IgD-negative memory B cell (primary cell): ENCODE data around the gene TIMM23. TPM values are rescaled to one million over a fixed set of nuclear protein-coding genes. Genes with fewer than 3 reads are reported as not detected.
"Not testable (repeated sequence)": the region's sequence is repeated elsewhere in the genome, so short reads cannot be mapped to it uniquely, and the experiment has no call there.

ENCODE experiments used
- H3K27ac Mint-ChIP-seq, 3 donors: one replicate each; pipeline ENCODE4 v1.8.0; 2020 to 2022; ENCODE audit warnings: mild to moderate bottlenecking in 3 of 3, mixed read lengths in 3 of 3, moderate library complexity in 1 of 3
- H3K27me3 Mint-ChIP-seq: one replicate; pipeline ENCODE4 v1.8.0; 2021; ENCODE audit warnings: mixed read lengths
- H3K36me3 Mint-ChIP-seq: one replicate; pipeline ENCODE4 v1.8.0; 2020; ENCODE audit warnings: mild to moderate bottlenecking, mixed read lengths
- H3K4me1 Mint-ChIP-seq, 3 donors: one replicate each; pipeline ENCODE4 v1.8.0; 2020 to 2022; ENCODE audit warnings: mixed read lengths in 3 of 3, mild to moderate bottlenecking in 1 of 3
- H3K4me3 Mint-ChIP-seq, 4 donors: one replicate each; pipeline ENCODE4 v1.8.0; 2020 to 2022; ENCODE audit warnings: mild to moderate bottlenecking in 4 of 4, mixed read lengths in 4 of 4, moderate library complexity in 3 of 4
- H3K9me3 Mint-ChIP-seq, 3 donors: one replicate each; pipeline ENCODE4 v1.8.0; 2020 to 2021; ENCODE audit warnings: mixed read lengths in 3 of 3, mild to moderate bottlenecking in 1 of 3
- polyA plus RNA-seq: library from polyadenylated mRNA; unstranded; fragments of 300-500 nt; fragmentation: Illumina TruSeq; gene quantifications from one replicate; pipeline ENCODE4 v1.2.3, GENCODE V29; 2021

TIMM23 gene
- polyA plus RNA-seq, 1 donor from 2014 or later: 57.9 TPM

DNA sequence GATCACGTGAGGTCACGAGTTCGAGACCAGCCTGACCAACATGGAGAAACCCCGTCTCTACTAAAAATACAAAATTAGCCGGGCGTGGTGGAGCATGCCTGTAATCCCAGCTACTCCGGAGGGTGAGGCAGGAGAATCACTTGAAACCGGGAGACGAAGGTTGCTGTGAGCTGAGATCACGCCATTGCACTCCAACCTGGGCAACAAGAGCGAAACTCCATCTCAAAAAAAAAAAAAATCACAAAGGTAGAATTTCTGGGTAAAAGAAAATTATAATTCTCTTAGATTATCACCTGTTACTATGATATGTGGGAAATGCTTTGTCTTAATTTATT is 77.2 kb downstream of the TIMM23 start:
- H3K36me3 Mint-ChIP-seq, H3K4me3 Mint-ChIP-seq, H3K27ac Mint-ChIP-seq, H3K9me3 Mint-ChIP-seq, H3K4me1 Mint-ChIP-seq: not testable (repeated sequence)
- H3K27me3 Mint-ChIP-seq: peaks cover 11% of the 10 kb centered on the region

DNA sequence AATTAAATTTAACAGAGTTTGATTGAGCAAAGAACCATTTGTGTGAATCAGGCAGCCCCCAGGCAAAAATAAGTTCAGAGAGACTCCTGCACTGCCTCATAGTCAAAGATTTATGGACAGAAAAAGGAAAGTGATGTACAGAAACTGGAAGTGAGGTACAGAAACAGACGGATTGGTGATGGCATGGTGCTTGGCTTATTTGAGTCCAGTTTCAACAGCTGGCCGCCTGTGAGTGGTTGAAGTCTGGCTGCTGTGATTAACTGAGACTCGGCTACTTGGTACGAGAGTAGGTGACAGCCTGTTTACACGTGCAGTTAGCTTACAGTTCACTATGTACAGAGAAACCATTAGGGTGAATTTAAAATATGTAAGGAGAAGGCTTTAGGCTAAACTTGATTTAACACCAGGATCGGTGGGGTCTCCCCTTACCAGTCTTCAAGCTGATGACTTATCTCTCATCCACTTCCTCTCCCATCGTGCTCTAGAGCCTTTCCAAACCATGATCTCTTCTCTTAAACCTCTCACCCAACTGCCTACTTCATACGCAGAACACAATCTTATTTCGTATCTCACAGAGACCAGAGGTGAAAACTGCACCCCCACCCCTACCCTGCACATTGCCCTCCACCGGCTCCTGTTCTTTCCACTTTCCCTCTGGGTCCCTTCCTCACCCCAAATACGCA is 78.8 kb downstream of the TIMM23 start:
- H3K27me3 Mint-ChIP-seq: peaks cover 13% of the 10 kb centered on the region
- no peaks in the 10 kb centered on the region for H3K36me3 Mint-ChIP-seq
- no peak overlapping the region for H3K27ac Mint-ChIP-seq
- no peak overlapping the region for H3K4me3 Mint-ChIP-seq
- H3K4me1 Mint-ChIP-seq: peaks cover 0 to 2% (median 0%) of the 10 kb centered on the region in 3 donors
- H3K9me3 Mint-ChIP-seq: peaks cover 0 to 2% (median 0%) of the 10 kb centered on the region in 3 donors

DNA sequence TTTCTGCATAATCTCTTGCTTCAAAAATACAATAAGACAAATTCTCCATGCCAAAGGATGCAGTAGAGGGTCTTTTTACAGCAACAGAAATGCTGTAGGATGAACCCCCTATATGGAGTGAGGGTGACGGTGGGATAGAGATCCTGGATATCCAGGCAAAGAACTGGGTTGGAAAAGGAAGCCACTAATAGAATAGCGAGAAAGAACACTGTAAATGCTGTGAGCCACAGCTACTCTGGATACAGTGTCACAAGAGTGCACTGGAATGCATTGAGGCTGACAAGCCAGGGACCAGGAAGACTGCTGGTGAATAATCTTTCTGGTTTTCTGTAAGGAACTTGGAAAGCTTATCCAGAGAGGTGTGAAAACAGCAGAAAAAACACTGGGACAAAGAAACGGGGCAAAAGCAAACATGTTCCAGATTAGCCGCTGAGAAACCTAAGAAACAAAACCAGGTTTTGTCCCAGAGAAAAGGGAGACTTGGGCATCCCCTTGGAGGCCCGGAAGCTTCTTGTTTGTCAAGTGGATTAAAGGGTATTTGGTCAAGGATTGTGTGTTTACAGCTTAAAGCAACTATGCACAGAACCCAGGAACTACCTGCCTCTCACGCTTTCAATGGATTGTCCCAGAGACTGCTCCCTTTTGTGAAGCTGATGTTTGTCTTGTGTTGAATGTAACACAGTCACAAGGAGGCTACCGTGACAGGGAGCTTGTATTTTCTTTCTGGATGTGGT is 79.9 kb downstream of the TIMM23 start:
- Mint-ChIP-seq H3K9me3 (peaks cover 4 to 9% (median 4%) of the 10 kb centered on the region in 3 donors), H3K4me3 (no peak overlapping the region), H3K4me1 (peaks cover 0 to 2% (median 0%) of the 10 kb centered on the region in 3 donors), H3K36me3 (no peaks in the 10 kb centered on the region), H3K27ac (no peak overlapping the region), H3K27me3 (peaks cover 13% of the 10 kb centered on the region)

DNA sequence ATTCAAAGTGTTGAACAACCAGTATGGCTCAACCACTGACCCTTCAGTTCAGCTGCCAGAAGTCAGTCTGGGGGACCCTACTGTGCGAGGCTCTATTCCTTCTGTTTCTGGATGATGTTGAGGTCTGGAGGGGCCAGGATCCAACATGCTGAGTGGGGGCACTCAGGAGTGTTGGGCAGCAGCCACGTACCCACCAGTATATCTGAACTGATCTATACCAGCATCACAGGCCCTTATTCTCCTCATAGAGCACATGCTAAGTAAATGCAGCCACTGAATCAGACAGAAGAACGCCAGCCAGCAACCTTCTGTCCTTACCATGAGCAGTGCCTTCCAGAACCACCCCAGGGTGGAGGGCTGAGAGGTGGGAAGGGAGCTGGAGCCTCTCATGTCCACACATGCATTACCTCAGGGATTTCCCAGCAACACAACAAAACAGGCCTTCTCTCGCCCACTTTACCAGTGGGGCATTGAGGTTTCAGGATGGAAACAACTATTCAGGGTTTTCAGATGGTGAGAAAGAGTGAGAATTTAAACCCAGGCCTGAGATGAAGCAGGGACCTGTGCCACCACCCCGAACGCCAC is 80.6 kb downstream of the TIMM23 start:
- no peak overlapping the region for H3K27ac Mint-ChIP-seq
- H3K4me3 Mint-ChIP-seq: no peak overlapping the region
- no peaks in the 10 kb centered on the region for H3K36me3 Mint-ChIP-seq

More for the DNA sequence above, 80.6 kb downstream of the TIMM23 start:
- Mint-ChIP-seq H3K4me1 (peaks cover 0 to 2% (median 0%) of the 10 kb centered on the region in 3 donors), H3K27me3 (peaks cover 13% of the 10 kb centered on the region), H3K9me3 (peaks cover 6 to 13% (median 8%) of the 10 kb centered on the region in 3 donors)

Other genes starting within 250 kb of the TIMM23 start
- gene WASHC2C, start 245.2 kb upstream of the TIMM23 start, polyA plus RNA-seq: 31.7 TPM
- gene AGAP4, start 125.0 kb upstream of the TIMM23 start, polyA plus RNA-seq: 2.8 TPM
- gene NCOA4, start 58.1 kb downstream of the TIMM23 start, polyA plus RNA-seq: 110 TPM
- gene MSMB, start 73.8 kb downstream of the TIMM23 start, polyA plus RNA-seq: not detected